K562 (cell line): Measurements from ENCODE around the gene ADCY9. TPM values are rescaled to one million over a fixed set of nuclear protein-coding genes. Genes with fewer than 3 reads are reported as not detected.

Source experiments
- ATAC-seq: fragments of 200-7000 bp; cut with Tn5 transposase; 3 replicates; pipeline ENCODE4 v1.9.1; 2020; ENCODE audit warnings: moderate library complexity
- BruUV-seq: library from RNA; stranded (reverse); fragments of 400-500 nt; replicated peaks from 2 replicates; lab custom pipeline; 2021; lab: Mats Ljungman, UMichigan
- CTCF ChIA-PET: fragments of 300-600 bp; formaldehyde crosslinking; extraction: SDS; loops from one replicate; lab custom pipeline; 2021; ENCODE audit warnings: low intra/inter-chr PET ratio; lab: Yijun Ruan, JAX
- POLR2A ChIA-PET: fragments of 300-600, 350-650 bp; sonication (Branson Sonifier 250); formaldehyde crosslinking; extraction: SDS; loops from one replicate; lab custom pipeline; 2021; ENCODE audit warnings: antibody characterized with exemption, inconsistent platforms; lab: Yijun Ruan, JAX
- DNase-seq, 4 experiments: peaks; one replicate each; pipeline versions ENCODE4 v3.0.0 to v3.0.0-alpha.2; 2011 to 2018; ENCODE audit warnings: low spot score in 3 of 4, mixed read lengths in 3 of 4; ENCODE audit errors: extremely low read depth in 1 of 4
- FAIRE-seq: peaks from 2 replicates; lab custom pipeline; 2011; peaks lifted over from hg19 to GRCh38; lab: Jason Lieb, UNC
- H2AFZ ChIP-seq: 2 replicates; pipeline ENCODE4 v1.6.0; 2011; ENCODE audit warnings: low read depth, low read length, control low read depth, inconsistent platforms
- H3K27ac ChIP-seq: fragments of 200-600 bp; 3 replicates; pipeline ENCODE4 v1.8.0; 2011; ENCODE audit warnings: low read depth, mild to moderate bottlenecking, control low read depth, inconsistent platforms, low read length, moderate library complexity, mixed read lengths; ENCODE audit errors: extremely low read depth
- H3K27me3 ChIP-seq, 2 experiments: fragments of 300-600 bp in 1 of 2; 2 replicates in 1 of 2; 3 replicates in 1 of 2; pipeline versions ENCODE4 v1.6.0 to v1.8.0; 2011; ENCODE audit warnings: inconsistent platforms in 2 of 2, low read length in 2 of 2, mild to moderate bottlenecking in 1 of 2, mixed read lengths in 1 of 2, moderate library complexity in 1 of 2; ENCODE audit not compliant: control insufficient read depth in 2 of 2, insufficient read depth in 2 of 2
- H3K36me3 ChIP-seq: fragments of 300-600 bp; 3 replicates; pipeline ENCODE4 v1.8.0; 2011; ENCODE audit warnings: mild to moderate bottlenecking, low read length, inconsistent platforms; ENCODE audit not compliant: control insufficient read depth, insufficient read depth
- H3K4me1 ChIP-seq, 2 experiments: fragments of 200-600 bp in 1 of 2; replicated peaks in 1 of 2; 2 replicates in 1 of 2; 3 replicates in 1 of 2; pipeline versions ENCODE4 v1.5.1 to v1.8.0; 2011; ENCODE audit warnings: inconsistent platforms in 2 of 2, low read length in 2 of 2, mild to moderate bottlenecking in 1 of 2, mixed read lengths in 1 of 2, moderate library complexity in 1 of 2; ENCODE audit not compliant: control insufficient read depth in 2 of 2, insufficient read depth in 2 of 2
- H3K4me2 ChIP-seq: 2 replicates; pipeline ENCODE4 v1.6.1; 2011; ENCODE audit warnings: low read length, control low read depth, inconsistent platforms, mixed read lengths; ENCODE audit not compliant: insufficient read depth
- H3K4me3 ChIP-seq: fragments of 200-600 bp; sonication (generic), shearing (Covaris generic); 2 replicates; pipeline ENCODE4 v1.5.1; 2016; ENCODE audit warnings: control low read depth, inconsistent platforms
- H3K79me2 ChIP-seq: fragments of 200-600 bp; 3 replicates; pipeline ENCODE4 v1.8.0; 2011; ENCODE audit warnings: low read length, inconsistent platforms; ENCODE audit not compliant: control insufficient read depth, insufficient read depth
- H3K9ac ChIP-seq, 2 experiments: 2 replicates each; pipeline versions ENCODE4 v1.6.0 to v1.6.1; 2011; ENCODE audit warnings: low read depth in 2 of 2, low read length in 2 of 2, control low read depth in 1 of 2, inconsistent platforms in 1 of 2, mild to moderate bottlenecking in 1 of 2, mixed read lengths in 1 of 2; ENCODE audit not compliant: insufficient read depth in 1 of 2
- H3K9me1 ChIP-seq: one replicate; pipeline ENCODE4 v1.6.0; 2011; ENCODE audit warnings: inconsistent platforms, mild to moderate bottlenecking, low read length, moderate library complexity; ENCODE audit not compliant: control insufficient read depth, insufficient read depth
- H3K9me3 ChIP-seq: replicated peaks from 2 replicates; pipeline ENCODE4 v1.5.1; 2011; ENCODE audit warnings: low read depth, low read length, inconsistent platforms; ENCODE audit not compliant: control insufficient read depth, insufficient read depth
- H4K20me1 ChIP-seq: replicated peaks from 2 replicates; pipeline ENCODE4 v1.6.1; 2011; ENCODE audit warnings: low read length, inconsistent platforms, mixed read lengths; ENCODE audit not compliant: control insufficient read depth, insufficient read depth
- AFF1 ChIP-seq, 2 experiments: fragments of 450-650 bp; IDR thresholded peaks; 2 replicates each; pipeline ENCODE4 v1.6.1; 2018; ENCODE audit warnings: mild to moderate bottlenecking in 2 of 2, low read depth in 1 of 2; ENCODE audit not compliant: partially characterized antibody in 2 of 2
- BACH1 ChIP-seq: fragments of 200-800 bp; sonication (Bioruptor generic); IDR thresholded peaks from 2 replicates; pipeline ENCODE4 v1.6.1; 2016; ENCODE audit warnings: missing genetic modification characterization, missing compliant biosample characterization
- BRD4 ChIP-seq: fragments of 200-600 bp; sonication (generic); IDR thresholded peaks from 2 replicates; pipeline ENCODE4 v1.6.1; 2017; ENCODE audit warnings: inconsistent platforms
- CBFA2T2 ChIP-seq: fragments of 450-650 bp; conservative IDR thresholded peaks from 2 replicates; pipeline ENCODE4 v1.6.1; 2017; ENCODE audit warnings: mild to moderate bottlenecking
- MTA2 ChIP-seq: fragments of 450-650 bp; IDR thresholded peaks from 2 replicates; pipeline ENCODE4 v1.6.1; 2016; ENCODE audit warnings: low read depth
- NELFE ChIP-seq: IDR thresholded peaks from 2 replicates; pipeline ENCODE4 v1.6.1; 2011; ENCODE audit warnings: mild to moderate bottlenecking; ENCODE audit not compliant: insufficient read depth, insufficient read length
- PHF20 ChIP-seq: fragments of 450-650 bp; IDR thresholded peaks from 2 replicates; pipeline ENCODE4 v1.6.1; 2018; ENCODE audit not compliant: partially characterized antibody
- SRSF7 ChIP-seq: fragments of 200-400 bp; formaldehyde crosslinking; optimal IDR thresholded peaks from 2 replicates; pipeline ENCODE3; 2017; ENCODE audit warnings: mild to moderate bottlenecking, low read depth, low read length
- TAF15 ChIP-seq: fragments of 200-400 bp; formaldehyde crosslinking; IDR thresholded peaks from 2 replicates; pipeline ENCODE4 v1.6.1; 2017; ENCODE audit warnings: mild to moderate bottlenecking, low read depth, low read length, moderate library complexity
- ZKSCAN8 ChIP-seq: fragments of 200-800 bp; sonication (Bioruptor generic); IDR thresholded peaks from 2 replicates; pipeline ENCODE4 v1.6.1; 2016; ENCODE audit warnings: missing genetic modification characterization, missing compliant biosample characterization
- ZNF146 ChIP-seq: IDR thresholded peaks from one replicate; pipeline ENCODE4 v1.6.1; 2018; ENCODE audit warnings: missing compliant biosample characterization; ENCODE audit not compliant: unreplicated experiment
- ZNF354B ChIP-seq: fragments of 250-450 bp; sonication (Bioruptor Pico); IDR thresholded peaks from 2 replicates; pipeline ENCODE4 v1.4.0; 2020
- ZNF436 ChIP-seq: fragments of 250-450, 450-650 bp; sonication (Bioruptor Pico); formaldehyde crosslinking; IDR thresholded peaks from 2 replicates; pipeline ENCODE4 v1.7.0; 2020; ENCODE audit warnings: mild to moderate bottlenecking
- WGBS: fragments of 100-300 bp; shearing (Covaris generic); methylation state at CpG from one replicate; pipeline ENCODE4 v1.1.6; 2016; ENCODE audit warnings: low coverage, mixed read lengths; ENCODE audit not compliant: insufficient coverage; ENCODE audit errors: missing lambda C conversion rate; 5-methylcytosine and 5-hydroxymethylcytosine counted together
- in situ Hi-C: fragments of 300-500 bp; cut with MboI; formaldehyde crosslinking; loops from 4 replicates; pipeline ENCODE4 v1.15.0; 2018; ENCODE audit warnings: inconsistent platforms, mixed read lengths
- intact Hi-C: fragments of 100-400 bp; cut with micrococcal nuclease; formaldehyde crosslinking; loops from 2 replicates; pipeline ENCODE4 v1.14.2; 2022
- polyA plus RNA-seq, 8 experiments: library from polyadenylated mRNA; depleted of rRNA in 4 of 8; stranded (reverse) in 5 of 8; unstranded in 3 of 8; fragments of >200 nt; fragmentation: Nextera tagmentation in 2 of 8; fragmentation: Illumina TruSeq in 1 of 8; extraction: Ambion mirVana in 2 of 8; extraction: Trizol in 1 of 8; gene quantifications; 2 replicates each; pipeline versions ENCODE4 v1.2.1 to v1.2.3, GENCODE V29; 2011 to 2014; ENCODE audit warnings: inconsistent platforms in 1 of 8, missing spikeins in 1 of 8
- total RNA-seq, 7 experiments: library from RNA; depleted of rRNA in 6 of 7; stranded (reverse); fragments of >200 nt in 6 of 7; fragmentation: Illumina TruSeq in 2 of 7; extraction: Trizol in 2 of 7; gene quantifications; 2 replicates each; pipeline versions ENCODE4 v1.2.1 to v1.2.3, GENCODE V29; 2011 to 2021; ENCODE audit warnings: low replicate concordance in 1 of 7
- TF ChIP-seq, protein P1 (sequence below): fragments of 250-450 bp; sonication (Bioruptor Pico); IDR thresholded peaks from 2 replicates; pipeline ENCODE4 v1.4.0; 2020

ADCY9 gene
- total and polyA plus RNA-seq, 9 of the 15 experiments (the other 6 are each of a cell fraction or from before 2014, with no cell fraction given) = 0.03 to 0.29 (median 0.17) TPM

GRCh38 chr16:4085405-4085970 lies 30.8 kb downstream of the ADCY9 start:
- no peaks in the 10 kb centered on the region for H4K20me1 ChIP-seq
- POLR2A ChIA-PET = no interaction called here
- no peak overlapping the region for H3K4me3 ChIP-seq
- 3% methylated on average over 12 of the region's 12 CpGs for WGBS
- H3K36me3 ChIP-seq = no peaks in the 10 kb centered on the region
- H3K4me1 ChIP-seq = no peaks in the 10 kb centered on the region
- H3K4me2 ChIP-seq = no peak overlapping the region
- ATAC-seq (no peak), DNase-seq (no peak), FAIRE-seq (no peak)
- no TSS peak for BruUV-seq
- no peaks in the 10 kb centered on the region for H3K9me3 ChIP-seq
- TF ChIP-seq PHF20 = no peak
- TF ChIP-seq ZNF354B (CRISPR knock-in tag) = no peak
- no peak for TF ChIP-seq TAF15
- no peak for TF ChIP-seq ZNF436
- no peak for TF ChIP-seq BRD4
- no peak for TF ChIP-seq ZNF146
- no peak for TF ChIP-seq MTA2
- TF ChIP-seq SRSF7 = no peak
- TF ChIP-seq, protein P1, sequence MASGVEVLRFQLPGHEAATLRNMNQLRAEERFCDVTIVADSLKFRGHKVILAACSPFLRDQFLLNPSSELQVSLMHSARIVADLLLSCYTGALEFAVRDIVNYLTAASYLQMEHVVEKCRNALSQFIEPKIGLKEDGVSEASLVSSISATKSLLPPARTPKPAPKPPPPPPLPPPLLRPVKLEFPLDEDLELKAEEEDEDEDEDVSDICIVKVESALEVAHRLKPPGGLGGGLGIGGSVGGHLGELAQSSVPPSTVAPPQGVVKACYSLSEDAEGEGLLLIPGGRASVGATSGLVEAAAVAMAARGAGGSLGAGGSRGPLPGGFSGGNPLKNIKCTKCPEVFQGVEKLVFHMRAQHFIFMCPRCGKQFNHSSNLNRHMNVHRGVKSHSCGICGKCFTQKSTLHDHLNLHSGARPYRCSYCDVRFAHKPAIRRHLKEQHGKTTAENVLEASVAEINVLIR (CRISPR knock-in tag) = no peak
- TF ChIP-seq CBFA2T2 = no peak
- TF ChIP-seq NELFE = no peak
- TF ChIP-seq BACH1 (tag) = no peak
- TF ChIP-seq ZKSCAN8 (CRISPR knock-in tag) = no peak
- no peak for TF ChIP-seq AFF1 (IDR thresholded peaks at IDR 0.05; ENCODE audit: low read depth in 1 of 2, partially characterized antibody in 2 of 2)
- no peak overlapping the region for H3K9ac ChIP-seq
- H2AFZ ChIP-seq = no peak overlapping the region
- H3K79me2 ChIP-seq = no peaks in the 10 kb centered on the region
- no peak overlapping the region for H3K27ac ChIP-seq
- H3K9me1 ChIP-seq = no peaks in the 10 kb centered on the region
- CTCF ChIA-PET = no interaction called here
- in situ Hi-C loops (no loop called here), intact Hi-C loops (no loop called here)
- H3K27me3 ChIP-seq = peaks cover 28 to 66% of the 10 kb centered on the region in 2 experiments; a peak in 4 of 5 replicates
